NOMO-1 treated with DMSO at 0.1 percent for 48 hours (cell line): ENCODE results near the gene BRD7.
A peak's percentile ranks its signal among the peaks of the same experiment; 100 is the strongest.

Source experiments
- DNase-seq: peaks from one replicate; lab custom pipeline; 2025; ENCODE audit not compliant: unreplicated experiment; lab: John Stamatoyannopoulos, UW

BRD7 gene

DNA sequence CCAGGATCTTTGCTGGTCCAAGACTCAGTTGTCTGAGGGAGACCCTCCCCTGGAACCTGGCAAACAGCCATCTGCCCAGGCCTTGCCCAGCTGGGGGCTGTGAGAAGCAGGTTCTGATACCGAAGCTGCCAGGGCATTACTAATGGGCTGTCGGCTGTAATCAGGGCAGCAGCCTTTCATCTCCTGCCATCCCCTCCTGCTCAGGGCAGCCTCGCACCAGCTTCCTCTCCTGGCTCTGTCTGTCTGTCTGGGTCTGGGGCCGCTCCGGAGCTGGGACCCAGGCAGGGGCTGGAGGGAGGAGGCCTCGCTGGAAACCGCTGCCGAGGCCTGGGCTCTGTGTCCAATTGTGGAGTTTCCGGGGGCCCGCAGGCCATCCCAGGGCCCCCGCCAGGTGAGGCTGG, 21.6 kb upstream of the BRD7 start:
- DNase-seq, result no peak

GRCh38 chr16:50389900-50390299, 21.1 kb upstream of the BRD7 start:
- DNase-seq, result no peak

DNA sequence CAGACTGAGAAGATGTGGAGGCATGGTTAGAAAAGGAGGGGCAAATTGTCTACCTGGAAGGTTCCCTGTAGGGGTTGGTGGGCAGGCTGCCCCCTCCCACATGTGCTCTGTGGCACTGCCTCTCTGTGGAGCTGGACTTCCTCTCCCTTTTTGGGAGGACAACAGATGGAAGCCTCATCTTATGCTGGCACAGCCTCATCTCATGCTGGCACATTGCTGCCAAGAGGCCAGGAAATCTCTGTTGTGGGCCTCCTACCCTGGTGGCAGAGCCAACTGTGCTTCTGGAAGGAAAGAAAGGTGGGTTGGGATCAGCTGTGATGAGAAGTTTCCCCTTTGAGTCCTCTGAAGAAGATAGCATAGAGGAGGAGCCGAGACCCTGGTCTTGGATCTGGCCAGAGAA, 19.7 kb upstream of the BRD7 start:
- DNase-seq, result no peak

GRCh38 chr16:50386774-50387173, 18.0 kb upstream of the BRD7 start:
- no peak for DNase-seq

- no peak for DNase-seq
Measured at GRCh38 chr16:50386139-50386538, 17.4 kb upstream of the BRD7 start.

- DNase-seq, result no peak
Measured at GRCh38 chr16:50384500-50385135, 15.8 kb upstream of the BRD7 start.

DNA sequence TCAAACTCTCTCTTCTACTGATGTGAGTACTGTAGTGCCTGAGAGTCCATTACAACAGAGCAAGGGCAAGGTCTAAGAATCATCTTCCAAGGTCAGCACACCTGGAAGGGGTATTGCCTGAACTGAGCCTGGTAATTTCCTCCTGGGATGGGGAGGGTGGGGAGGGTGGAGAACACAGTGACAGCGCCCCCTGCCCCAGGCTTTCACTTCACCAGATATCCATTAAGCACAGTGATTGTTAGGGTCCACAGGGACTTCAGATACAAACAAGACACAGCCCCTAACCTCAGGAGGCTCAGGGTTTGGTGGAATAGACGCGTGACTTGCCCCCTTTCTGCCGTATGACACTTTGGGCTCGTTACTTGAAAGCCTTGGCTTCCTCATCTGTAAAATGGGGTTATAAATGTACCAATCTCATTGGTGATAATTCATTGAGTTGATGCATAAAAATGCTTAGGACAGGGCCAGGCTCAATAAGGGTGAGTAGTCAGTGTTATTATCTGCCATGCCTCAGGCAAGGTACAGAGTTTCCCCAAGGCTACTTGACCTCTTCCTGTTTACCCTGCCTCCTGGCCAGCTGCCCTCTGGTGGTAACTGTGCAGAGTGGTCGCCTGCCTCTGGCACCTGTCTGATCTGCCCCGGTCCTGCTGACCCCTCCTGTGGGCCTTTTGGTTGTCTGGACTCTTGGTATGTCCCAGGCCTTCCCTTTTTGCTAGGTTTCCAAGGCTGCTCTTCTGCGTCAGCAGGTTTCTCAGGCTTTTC, 13.1 kb upstream of the BRD7 start:
- no peak for DNase-seq

GRCh38 chr16:50378417-50378816, 9.6 kb upstream of the BRD7 start:
- no peak for DNase-seq

DNA sequence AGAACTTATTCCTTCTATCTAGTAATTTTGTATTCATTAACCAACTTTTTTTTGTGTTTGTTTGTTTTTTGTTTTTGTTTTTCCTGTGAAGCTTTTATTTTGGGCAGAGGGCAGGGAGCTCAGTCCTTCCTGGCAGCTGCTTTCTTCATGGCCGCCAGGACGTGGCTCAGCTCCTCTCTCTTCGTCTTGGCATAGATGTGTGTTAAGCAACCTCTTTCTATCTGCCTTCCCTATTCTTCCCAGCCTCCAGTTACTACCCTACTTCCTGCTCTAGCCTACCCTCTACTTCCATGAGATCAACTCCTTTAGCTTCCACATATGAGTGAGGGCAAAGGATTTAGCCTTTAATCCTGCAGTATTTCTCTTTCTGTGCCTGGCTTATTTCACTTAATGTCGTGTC, 8.2 kb upstream of the BRD7 start:
- DNase-seq, result no peak

GRCh38 chr16:50373780-50374179, 5.0 kb upstream of the BRD7 start:
- no peak for DNase-seq

DNA sequence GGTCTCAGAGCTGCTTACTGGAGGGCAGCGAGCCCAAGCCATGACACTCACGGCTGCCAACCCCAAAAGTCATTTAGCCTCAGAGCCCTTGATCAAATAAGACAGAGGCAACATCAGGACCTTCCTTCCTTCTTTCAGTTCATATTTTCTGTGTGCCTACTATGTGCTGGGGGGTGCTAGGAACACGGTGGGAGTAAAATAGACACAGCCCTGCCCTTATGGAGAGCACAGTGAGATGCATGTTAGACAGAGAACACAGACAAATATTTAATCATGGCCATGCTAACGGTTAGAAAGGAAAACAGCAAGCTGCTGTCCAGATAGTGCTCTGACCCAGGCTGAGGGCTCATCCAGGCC, 4.5 kb upstream of the BRD7 start:
- no peak for DNase-seq

GRCh38 chr16:50372611-50373344, 4.0 kb upstream of the BRD7 start:
- no peak for DNase-seq

GRCh38 chr16:50371936-50372595, 3.3 kb upstream of the BRD7 start:
- no peak for DNase-seq

DNA sequence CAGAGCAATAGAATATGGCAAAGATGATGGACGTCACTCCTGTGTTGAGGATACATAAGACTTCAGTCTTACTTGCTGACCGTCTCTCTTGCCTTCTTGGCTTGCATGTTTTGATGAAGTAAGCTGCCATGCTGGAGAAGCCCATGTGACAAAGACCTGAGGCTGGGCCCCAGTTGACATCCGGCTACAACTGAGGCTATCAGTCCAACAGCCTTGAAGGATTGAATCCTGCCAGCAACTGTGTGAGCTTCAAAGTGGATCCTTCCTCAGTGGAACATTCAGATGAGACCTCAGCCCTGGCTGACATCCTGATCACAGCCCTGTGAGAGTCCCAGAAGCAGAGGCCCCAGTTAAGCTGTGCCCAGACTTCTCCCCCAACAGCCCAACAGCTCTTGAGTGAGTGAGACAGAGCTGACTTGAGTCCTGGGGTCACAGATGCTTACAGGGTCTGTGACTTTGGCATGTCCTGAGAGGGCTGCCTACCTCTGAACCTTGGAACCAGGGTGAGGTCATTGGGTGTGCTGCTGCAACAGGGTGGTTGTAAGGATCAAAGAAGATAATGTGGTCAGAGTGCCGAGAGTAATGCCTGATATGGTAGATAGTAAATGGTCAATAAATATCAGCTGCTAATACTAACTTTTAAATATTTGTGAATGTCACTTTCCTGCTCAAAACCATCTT, 2.4 kb upstream of the BRD7 start:
- no peak for DNase-seq

GRCh38 chr16:50369133-50369804, 481 bp upstream of the BRD7 start:
- no peak for DNase-seq

- DNase-seq, result no peak
Measured at GRCh38 chr16:50367777-50368409, 895 bp downstream of the BRD7 start.

DNA sequence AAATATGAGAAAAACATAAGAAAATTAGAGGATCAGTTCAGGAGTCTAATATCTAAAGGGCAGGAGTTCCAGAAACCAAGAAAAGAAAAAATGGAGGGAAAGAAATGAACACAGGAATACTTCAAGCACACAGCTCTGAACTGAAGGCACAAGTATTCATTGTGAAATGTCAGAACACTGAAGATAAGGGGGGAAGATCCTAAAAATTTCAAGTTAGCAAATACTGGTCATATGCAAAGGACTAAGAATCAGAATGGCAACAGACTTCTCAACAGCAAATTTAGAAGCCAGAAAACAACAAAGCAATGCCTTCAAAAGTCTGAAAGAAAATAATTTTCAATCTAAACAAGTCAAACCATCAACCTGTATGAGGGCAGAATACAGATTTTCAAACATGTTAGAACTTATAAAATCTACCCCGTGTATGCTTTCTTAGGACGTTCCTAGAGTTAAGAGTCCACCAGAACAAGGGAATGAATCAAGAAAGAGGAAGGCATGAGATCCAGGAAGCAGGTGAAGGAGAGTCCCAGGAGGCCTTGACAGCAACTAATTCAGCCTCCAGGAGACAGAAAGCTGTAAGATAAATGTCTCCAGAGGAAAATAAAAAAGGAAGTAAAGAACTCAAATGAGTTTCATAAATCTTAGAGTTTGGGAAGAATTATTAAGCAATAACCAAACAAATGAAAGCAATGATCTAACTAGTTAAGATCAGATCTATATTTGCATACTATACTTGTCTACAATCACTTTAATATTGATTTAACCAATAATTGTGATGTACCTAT, 2.8 kb downstream of the BRD7 start:
- peak; percentile 68 for DNase-seq

GRCh38 chr16:50363656-50364055, 5.1 kb downstream of the BRD7 start:
- no peak for DNase-seq

DNA sequence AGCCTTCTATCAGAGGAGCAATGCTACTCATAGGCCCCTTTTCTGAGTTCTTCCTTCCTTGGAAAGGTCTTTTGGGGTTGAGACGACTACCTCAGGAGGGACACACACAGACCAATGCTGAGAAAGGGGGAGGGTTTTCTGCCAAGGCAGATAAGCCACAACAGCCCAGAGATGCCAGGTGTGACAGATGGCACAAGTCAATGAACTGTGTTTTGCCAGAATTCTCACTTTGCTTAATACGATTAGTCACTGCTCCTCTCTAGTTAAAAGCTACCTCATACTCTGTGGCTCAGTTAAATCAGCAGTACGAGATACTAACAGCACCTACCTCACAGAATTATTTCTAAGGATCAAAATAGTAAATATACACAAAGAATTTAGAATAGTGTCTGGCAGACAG, 8.0 kb downstream of the BRD7 start:
- no peak for DNase-seq
